Measurements from ENCODE around the gene SALL3.
A peak's percentile ranks its signal among the peaks of the same experiment; 100 is the strongest.

SALL3 gene

GRCh38 chr18:78981394-78981831 is 1.8 kb downstream of the SALL3 start:
- DNase-seq, result no peak

DNA sequence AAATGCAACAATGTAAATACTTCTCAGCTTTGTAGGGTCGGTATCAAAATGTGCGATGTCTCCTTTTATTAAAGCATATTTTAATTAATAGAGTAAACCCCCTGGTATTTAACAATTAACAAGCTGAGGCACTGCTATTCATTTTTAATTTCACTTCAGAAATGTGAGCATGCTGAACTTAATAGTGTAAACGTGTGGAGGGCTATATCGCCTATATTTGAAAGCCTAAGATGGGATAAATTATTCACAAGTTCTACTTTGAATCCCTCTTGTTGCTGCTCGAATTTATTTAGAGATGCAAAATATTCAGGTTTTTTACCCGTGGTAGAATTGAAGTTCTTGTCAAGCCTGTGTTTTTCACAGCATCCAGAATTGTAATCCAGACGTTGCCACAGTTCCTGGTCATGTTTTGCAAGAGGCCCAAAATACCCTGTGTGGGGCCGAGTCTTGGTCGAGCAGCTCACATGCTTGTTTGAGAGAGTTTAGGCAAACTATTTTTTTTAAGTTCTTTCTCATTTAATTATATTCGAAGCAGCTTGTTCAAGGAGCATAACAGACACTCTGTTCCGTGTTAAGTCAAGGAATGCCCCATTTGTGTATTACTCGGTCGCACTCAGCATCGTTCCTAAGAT is 2.5 kb downstream of the SALL3 start:
- no peak for DNase-seq

- DNase-seq, result no peak
Observed at GRCh38 chr18:78983512-78983911, 3.9 kb downstream of the SALL3 start.

- DNase-seq, result peak; percentile 95
Observed at GRCh38 chr18:78984941-78985784, 5.5 kb downstream of the SALL3 start.

DNA sequence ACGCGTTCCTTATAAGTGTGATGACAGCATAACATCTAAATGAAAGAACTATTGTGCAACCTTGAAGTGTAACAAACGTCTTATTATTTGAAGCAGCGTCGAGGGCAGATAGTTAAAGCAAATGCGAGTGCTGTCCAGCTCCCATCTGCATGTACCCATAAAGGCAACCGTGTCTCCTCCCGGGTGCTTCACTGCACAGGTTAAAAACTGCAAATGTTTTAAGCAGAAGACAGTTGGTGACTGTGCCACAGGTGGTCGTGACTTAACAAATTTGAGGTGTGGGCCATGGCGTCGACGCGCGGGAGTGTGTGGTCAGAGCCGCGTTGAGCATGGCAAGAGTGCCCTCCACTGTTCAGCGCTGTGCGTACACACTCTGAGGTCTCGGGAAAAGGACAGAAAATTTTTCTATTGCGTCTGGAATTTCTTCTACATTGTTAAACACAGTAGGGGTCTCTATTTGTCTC is 6.4 kb downstream of the SALL3 start:
- DNase-seq, result peak; percentile 60

DNA sequence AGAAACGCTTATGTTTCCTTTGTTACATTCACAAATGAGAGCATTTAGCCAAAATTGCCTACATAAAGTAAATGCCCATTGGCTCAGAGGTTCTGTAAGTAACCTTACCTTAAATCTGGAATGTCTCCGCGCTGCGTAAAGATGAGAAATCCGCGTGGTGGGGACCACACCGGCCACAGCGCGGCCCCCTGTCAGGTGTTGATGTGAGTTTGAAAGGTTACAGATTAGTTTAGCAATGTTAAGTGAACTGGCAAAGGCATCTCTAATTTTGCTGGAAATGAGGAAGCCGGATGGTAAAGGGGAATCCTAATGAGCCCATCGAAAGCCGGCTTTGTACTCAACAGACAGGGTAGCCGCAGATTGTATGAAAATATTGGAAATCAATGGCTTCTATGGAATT is 11.8 kb downstream of the SALL3 start:
- no peak for DNase-seq

DNA sequence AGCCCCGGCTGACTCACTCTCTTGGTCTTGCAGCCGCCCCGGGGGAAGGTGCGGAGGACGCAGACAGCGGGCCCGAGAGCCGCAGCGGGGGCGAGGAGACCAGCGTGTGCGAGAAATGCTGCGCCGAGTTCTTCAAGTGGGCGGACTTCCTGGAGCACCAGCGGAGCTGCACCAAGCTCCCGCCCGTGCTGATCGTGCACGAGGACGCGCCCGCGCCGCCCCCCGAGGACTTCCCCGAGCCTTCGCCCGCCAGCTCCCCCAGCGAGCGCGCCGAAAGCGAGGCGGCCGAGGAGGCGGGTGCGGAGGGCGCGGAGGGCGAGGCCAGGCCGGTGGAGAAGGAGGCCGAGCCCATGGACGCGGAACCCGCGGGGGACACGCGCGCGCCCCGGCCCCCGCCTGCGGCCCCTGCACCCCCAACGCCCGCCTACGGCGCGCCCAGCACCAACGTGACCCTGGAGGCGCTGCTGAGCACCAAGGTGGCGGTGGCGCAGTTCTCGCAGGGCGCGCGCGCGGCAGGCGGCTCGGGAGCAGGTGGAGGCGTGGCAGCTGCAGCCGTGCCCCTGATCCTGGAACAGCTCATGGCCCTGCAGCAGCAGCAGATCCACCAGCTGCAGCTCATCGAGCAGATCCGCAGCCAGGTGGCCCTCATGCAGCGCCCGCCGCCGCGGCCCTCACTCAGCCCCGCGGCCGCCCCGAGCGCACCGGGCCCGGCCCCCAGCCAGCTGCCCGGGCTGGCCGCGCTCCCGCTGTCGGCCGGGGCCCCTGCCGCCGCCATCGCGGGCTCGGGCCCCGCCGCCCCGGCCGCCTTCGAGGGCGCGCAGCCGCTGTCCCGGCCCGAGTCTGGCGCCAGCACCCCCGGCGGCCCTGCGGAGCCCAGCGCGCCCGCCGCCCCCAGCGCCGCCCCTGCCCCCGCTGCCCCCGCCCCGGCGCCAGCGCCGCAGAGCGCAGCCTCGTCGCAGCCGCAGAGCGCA is 12.7 kb downstream of the SALL3 start:
- no peak for DNase-seq

DNA sequence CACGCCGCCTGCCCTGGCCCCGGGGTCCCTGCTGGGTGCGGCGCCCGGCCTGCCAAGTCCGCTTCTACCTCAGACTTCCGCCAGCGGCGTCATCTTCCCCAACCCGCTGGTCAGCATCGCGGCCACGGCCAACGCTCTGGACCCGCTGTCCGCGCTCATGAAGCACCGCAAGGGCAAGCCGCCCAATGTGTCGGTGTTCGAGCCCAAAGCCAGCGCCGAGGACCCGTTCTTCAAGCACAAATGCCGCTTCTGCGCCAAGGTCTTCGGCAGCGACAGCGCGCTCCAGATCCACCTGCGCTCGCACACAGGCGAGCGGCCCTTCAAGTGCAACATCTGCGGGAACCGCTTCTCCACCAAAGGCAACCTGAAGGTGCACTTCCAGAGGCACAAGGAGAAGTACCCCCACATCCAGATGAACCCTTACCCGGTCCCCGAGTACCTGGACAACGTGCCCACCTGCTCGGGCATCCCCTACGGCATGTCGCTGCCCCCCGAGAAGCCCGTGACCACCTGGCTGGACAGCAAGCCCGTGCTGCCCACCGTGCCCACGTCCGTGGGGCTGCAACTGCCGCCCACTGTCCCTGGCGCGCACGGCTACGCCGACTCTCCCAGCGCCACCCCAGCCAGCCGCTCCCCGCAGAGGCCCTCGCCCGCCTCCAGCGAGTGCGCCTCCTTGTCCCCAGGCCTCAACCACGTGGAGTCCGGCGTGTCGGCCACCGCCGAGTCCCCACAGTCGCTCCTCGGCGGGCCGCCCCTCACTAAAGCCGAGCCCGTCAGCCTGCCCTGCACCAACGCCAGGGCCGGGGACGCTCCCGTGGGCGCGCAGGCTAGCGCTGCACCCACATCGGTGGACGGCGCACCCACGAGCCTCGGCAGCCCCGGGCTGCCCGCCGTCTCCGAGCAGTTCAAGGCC is 13.7 kb downstream of the SALL3 start:
- no peak for DNase-seq

DNA sequence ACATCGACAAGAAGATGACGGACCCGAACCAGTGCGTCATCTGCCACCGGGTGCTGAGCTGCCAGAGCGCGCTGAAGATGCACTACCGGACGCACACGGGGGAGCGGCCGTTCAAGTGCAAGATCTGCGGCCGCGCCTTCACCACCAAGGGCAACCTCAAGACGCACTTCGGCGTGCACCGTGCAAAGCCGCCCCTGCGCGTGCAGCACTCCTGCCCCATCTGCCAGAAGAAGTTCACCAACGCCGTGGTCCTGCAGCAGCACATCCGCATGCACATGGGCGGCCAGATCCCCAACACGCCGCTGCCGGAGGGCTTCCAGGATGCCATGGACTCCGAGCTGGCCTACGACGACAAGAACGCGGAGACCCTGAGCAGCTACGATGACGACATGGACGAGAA is 14.4 kb downstream of the SALL3 start:
- no peak for DNase-seq

- no peak for DNase-seq
Observed at GRCh38 chr18:78994531-78994930, 14.9 kb downstream of the SALL3 start.

DNA sequence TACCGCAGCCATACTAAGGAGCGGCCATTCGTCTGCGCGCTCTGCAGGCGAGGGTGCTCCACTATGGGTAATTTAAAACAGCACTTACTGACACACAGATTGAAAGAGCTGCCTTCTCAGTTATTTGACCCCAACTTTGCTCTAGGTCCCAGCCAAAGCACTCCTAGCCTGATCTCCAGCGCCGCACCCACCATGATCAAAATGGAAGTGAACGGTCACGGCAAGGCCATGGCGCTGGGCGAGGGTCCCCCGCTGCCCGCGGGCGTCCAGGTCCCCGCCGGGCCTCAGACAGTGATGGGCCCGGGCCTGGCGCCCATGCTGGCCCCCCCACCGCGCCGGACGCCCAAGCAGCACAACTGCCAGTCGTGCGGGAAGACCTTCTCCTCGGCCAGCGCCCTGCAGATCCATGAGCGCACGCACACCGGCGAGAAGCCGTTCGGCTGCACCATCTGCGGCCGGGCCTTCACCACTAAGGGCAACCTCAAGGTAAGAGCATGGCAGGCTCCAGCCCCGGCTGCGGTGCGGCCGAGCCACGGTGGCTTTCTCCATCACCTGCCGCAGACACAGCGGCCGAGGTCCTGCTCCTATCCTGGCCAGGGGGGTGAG is 15.5 kb downstream of the SALL3 start:
- no peak for DNase-seq

DNA sequence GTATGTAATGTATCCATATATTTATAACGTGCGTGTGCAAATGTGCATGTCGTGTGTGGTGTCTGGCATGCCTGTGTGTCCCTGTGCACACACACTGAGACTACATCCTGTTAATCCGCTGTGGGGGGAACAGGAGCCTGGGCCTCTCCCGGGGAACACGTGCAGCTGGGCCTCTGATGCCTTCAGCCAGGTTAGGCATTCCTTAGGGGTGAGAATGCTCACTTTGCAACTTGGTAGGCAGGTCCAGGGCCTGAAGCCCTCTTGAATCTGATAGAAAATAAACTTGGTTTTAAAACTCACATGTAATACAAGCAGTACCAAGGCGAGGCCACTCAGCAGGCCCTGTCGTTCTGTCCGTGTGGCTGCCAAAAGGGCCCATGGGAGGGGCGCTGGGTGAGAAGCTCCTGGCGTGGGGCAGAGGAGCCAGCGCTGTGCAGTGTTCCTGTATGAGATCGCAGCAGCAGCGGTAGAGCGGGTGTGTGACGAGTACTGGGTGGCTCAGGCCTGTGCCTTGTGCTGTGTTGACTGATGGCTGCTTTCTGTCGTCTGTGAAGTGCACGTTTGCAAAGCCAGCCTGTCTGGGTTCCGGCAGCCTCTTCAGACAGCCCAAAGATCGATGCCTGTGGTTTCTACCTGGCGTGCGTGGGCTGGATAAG is 16.2 kb downstream of the SALL3 start:
- no peak for DNase-seq

DNA sequence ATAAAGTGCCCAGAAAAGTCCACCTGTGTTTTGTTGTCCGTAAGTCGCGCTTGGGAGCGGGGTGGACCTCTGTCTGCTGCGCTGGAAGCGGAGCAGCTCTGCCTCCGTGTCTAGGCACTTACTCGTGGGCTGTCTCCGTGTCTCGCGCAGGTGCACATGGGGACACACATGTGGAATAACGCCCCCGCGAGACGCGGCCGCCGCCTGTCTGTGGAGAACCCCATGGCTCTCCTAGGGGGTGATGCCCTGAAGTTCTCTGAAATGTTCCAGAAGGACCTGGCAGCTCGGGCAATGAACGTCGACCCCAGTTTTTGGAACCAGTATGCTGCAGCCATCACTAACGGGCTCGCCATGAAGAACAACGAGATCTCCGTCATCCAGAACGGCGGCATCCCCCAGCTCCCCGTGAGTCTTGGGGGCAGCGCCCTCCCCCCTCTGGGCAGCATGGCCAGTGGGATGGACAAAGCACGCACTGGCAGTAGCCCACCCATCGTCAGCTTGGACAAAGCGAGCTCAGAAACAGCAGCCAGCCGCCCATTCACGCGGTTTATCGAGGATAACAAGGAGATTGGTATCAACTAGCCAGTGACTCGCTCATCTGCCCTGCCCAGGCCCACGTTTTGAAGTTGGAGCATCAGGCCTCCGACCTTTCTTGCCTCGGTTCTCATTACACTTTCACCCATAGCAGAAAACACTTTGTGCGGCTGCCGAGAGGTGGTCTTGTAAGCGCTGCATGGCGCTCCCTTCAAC is 17.3 kb downstream of the SALL3 start:
- no peak for DNase-seq

GRCh38 chr18:78998371-78999071 is 18.9 kb downstream of the SALL3 start:
- DNase-seq, result no peak

- peak; percentile 89 for DNase-seq
Observed at GRCh38 chr18:78999939-79000338, 20.3 kb downstream of the SALL3 start.

DNA sequence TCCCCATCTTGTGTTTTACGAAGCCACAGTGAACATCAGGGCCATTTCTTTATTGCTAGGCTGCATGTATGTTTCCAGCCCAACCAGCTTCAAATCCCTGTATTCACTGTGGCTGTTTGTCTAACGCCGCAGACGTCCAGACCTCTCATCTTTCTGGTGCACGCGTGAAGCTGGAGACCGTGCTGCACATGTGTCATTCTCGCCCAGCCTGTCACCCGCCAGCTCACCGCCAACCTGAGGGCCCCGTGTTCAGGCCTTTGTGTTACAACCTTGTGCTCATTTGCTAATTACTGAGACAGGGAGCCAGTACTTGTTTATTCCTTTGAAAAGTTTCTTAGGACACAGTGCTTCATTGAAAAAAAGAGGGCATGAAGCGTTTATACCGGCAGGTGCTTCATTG is 21.4 kb downstream of the SALL3 start:
- peak; percentile 52 for DNase-seq

DNA sequence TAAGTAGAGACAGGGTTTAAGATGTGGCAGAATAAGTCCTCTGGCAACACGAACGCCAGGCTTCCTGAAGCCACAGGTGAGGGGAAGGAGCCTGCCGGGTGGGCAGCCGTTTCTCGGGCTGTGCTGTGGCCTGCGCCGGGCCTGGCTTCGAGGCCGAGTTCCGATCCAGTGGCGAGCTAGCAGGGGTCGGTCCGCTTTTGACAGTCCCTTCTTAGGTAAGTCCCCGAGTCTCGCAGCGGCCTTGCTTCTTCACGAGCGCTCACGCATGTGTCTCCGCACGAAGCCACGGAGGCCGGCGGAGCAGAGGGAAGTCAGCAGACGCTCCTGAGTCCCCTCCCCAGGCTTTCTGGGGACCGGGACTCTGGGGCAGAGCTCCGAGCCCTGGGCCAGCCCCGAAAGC is 26.0 kb downstream of the SALL3 start:
- DNase-seq, result no peak

- no peak for DNase-seq
Observed at GRCh38 chr18:79006106-79006795, 26.6 kb downstream of the SALL3 start.

DNA sequence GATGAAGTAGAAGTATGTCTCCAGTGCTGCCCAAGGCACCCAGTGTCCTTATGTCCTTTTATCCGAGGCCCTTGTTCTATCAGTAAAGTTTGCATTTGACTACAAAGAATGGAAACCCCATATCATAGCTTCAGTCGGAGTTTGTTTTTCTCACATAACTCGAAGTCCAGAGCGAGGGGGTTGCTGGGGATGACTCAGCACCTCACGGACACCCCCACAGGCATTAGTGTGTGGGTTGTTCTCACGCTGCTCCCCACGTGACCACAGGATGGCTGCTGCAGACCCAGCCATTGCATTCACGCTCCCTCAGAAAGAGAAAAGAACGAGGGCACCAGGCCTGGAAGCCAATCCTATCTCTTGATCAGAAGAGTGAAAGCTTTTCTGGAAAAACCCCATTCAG is 27.8 kb downstream of the SALL3 start:
- DNase-seq, result no peak

All from DMS153 (cell line).